H7 (cell line): Measurements from ENCODE around the gene CERS2. TPM values are rescaled to one million over a fixed set of nuclear protein-coding genes. Genes with fewer than 3 reads are reported as not detected.

Source experiments
- DNase-seq: peaks from one replicate; pipeline ENCODE4 v3.0.0; 2012
- H3K27me3 ChIP-seq: 2 replicates; pipeline ENCODE4 v1.6.0; 2011; ENCODE audit warnings: mild to moderate bottlenecking, low read length; ENCODE audit not compliant: control insufficient read depth, insufficient read depth
- H3K36me3 ChIP-seq: replicated peaks from 2 replicates; pipeline ENCODE4 v1.5.1; 2011; ENCODE audit warnings: low read length; ENCODE audit not compliant: control insufficient read depth, insufficient read depth
- H3K4me3 ChIP-seq: 2 replicates; pipeline ENCODE4 v1.5.1; 2011; ENCODE audit warnings: low read depth, mild to moderate bottlenecking, control low read depth, low read length, moderate library complexity; ENCODE audit not compliant: insufficient read depth
- total RNA-seq: library from RNA; depleted of rRNA; stranded (reverse); fragments of >200 nt; shearing (Covaris generic); gene quantifications from 2 replicates; pipeline ENCODE4 v1.2.3, GENCODE V29; 2014

The CERS2 gene
- total RNA-seq, 1 experiment from 2014 or later: 297 TPM

DNA sequence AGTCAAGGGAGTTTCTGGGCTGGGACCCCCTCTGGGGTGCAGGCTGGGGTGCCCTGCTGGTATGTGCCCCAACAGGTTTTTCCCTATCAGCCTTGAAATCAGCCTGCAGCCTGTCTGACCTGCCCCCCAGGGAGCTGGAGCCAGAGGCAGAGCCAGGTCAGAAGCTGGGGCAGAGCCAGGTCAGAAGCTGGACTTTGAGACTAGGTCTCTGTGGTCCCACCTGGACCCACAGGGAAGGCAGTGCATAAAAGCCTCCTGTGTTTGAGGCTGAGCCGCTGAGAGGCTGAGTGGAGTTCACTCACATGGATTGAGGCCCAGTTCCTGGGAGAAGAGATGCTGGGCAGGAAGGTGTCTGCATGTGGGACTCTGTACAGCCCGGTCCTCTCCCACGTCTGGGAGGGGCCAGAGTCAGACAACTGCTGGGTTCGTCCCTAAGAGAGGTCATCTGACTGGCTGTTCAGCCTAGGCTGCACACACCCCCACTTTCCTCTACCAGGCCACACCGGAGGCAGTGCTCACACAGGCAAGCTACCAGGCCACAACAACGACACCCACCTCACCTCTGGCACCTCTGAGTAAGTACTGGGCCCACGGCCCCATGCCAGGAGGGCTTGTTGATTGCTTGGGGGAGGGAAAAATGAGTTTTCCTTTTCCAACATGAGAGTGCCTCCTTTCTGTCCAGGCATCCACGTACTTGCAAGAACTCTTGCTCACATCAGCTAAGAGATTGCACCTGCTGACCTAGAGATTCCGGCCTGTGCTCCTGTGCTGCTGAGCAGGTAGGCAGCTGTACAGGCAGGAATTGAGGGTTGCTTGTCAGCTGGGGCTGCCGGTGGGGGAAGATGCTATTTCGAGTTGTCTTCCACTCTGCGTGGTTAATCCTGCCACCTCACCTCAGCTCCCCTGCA, 7.4 kb upstream of the CERS2 start, which contains the start of gene ANXA9:
TSS of gene ANXA9 (plus strand) at position 488 of the 908 bp plus-strand sequence. CDS start 814 bp downstream, outside the sequence.
- DNase-seq: peak; percentile 63
- H3K36me3 ChIP-seq: no peaks in the 10 kb centered on the region
- no peak within 1 kb of the TSS for H3K4me3 ChIP-seq
- no peaks in the 10 kb centered on the region for H3K27me3 ChIP-seq

DNA sequence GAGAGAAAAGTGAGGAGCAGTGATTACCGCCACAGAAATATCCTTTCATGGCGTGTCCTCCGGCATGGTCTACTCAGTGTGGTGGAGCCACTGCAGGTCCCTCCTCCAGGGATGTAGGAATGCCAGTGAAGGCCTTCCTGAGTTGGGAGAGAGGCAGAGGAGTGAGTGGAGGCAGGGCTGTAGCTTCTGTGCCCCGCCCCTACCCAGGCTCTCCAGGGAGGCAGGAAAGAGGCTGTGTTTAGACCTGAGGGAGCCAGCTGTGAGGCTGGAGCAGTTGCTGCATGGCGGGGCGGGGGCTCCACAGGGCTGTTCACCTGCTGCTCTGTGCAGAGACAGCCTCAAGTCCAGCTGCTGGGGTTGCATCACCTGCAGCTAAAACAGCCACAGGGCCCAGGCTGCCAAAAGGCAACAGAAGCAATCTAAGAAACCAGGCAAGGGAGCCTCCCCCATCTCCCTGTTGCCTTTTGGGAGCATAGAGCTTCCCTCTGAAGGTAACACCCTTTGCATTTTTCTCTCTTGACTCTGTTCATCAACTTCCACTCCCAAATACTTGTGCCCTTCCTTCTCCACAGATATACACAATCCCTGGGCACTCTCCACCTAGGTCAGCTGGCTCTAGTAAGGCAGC, 6.7 kb upstream of the CERS2 start:
- Histone ChIP-seq H3K27me3 (no peaks in the 10 kb centered on the region), H3K36me3 (no peaks in the 10 kb centered on the region), H3K4me3 (no peak overlapping the region)
- DNase-seq: peak; percentile 89

- Histone ChIP-seq H3K36me3 (no peaks in the 10 kb centered on the region), H3K4me3 (no peak overlapping the region), H3K27me3 (no peaks in the 10 kb centered on the region)
- peak; percentile 91 for DNase-seq
Measured at GRCh38 chr1:150979092-150980056, 4.7 kb upstream of the CERS2 start.

DNA sequence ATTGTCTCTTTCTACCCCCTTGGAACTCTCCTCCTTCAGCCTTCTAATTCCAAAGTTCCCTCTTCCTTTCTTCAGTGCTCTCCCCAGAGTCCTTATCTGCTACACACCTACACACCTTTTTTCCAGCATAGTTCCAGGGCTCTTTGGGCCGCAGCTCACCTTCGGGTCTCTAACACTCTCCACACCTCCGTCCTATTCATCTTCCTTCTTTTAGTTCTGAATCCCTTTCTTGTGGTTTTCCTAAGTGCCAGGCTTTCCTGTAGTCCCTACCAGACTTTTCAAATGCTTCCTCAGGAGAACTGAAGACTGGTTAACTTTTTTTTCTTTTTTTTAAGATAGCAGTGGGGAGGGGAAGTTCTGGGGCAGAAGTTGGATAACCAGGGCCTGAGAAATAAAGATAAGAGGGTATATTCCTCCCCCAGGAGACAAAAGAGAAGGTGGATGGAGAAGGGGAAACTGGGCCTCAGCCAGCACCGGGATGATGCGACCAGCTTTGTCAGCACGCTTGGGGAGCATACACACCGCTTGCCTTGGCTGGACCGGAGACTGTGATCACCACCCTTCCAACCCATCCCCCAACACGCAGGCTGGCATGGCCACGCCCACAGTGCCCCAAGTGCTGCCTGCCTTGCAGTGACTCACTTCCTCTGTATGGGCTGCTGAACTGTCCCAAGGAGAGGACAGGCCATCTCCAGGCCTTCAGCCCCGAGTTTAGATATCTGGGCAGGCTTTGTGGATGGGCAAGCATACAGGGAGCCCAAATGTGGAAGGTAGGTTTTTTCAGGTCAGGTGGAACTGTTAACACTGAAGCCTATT, 2.5 kb upstream of the CERS2 start:
- DNase-seq: peak; percentile 56
- Histone ChIP-seq H3K4me3 (no peak overlapping the region), H3K36me3 (no peaks in the 10 kb centered on the region), H3K27me3 (no peaks in the 10 kb centered on the region)

DNA sequence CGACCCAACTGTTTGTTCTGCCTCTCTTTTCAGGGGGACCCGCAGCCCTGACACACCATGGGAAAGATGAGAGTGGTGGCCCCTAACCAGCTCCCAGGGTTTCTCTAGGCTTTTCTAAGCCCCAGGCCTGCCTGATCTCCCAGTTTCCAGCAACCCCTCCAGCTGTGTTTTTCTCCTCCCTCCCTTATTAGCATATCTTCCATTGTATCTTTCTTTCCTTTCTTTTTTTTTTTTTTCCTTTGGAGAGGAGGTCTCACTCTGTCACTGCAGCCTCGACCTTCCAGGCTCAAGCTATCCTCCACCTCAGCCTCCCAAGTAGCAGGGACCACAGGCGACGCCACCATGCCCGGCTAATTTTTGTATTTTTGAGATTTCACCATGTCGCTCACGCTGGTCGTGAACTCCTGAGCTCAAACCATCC, 1.8 kb upstream of the CERS2 start:
- Histone ChIP-seq H3K4me3 (no peak overlapping the region), H3K27me3 (no peaks in the 10 kb centered on the region)
- DNase-seq: peak; percentile 80

GRCh38 chr1:150973836-150974579, 627 bp downstream of the CERS2 start:
- Histone ChIP-seq H3K36me3 (peaks cover 1% of the 10 kb centered on the region), H3K27me3 (no peaks in the 10 kb centered on the region), H3K4me3 (peak overlapping the region; percentile 83)
- peak; percentile 85 for DNase-seq

More for the DNA sequence above, 1.8 kb upstream of the CERS2 start:
- H3K36me3 ChIP-seq: no peaks in the 10 kb centered on the region

DNA sequence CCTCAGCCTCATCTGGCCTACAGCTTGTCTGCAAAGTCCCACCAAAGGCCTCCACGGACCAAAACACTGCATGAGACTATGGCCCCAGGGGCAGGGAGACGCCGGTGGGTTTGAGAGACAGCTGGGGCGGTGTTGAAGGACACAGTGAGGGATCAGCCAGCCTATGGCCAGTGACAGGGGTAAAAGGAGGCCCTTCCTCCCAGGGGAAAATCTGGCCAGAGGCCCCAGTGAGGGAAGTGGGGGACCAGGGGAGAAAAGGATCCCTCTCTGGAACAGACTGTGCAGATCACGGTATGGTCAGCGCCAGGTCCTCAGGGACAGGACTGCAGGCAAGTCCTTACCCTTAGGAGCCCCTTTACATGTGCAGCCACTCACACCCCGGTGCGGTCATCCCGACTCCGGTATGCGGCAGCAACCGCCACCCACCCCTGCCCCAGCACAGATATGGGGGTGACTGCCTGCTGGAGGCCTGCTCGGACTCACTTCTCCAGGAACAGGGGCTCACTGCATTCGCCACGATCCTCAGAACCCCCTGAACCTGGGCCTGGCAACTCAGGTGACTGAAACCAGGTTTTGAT, 1.3 kb downstream of the CERS2 start:
- peak overlapping the region; percentile 83 for H3K4me3 ChIP-seq
- H3K27me3 ChIP-seq: no peaks in the 10 kb centered on the region
- peak; percentile 61 for DNase-seq
- H3K36me3 ChIP-seq: peaks cover 6% of the 10 kb centered on the region

DNA sequence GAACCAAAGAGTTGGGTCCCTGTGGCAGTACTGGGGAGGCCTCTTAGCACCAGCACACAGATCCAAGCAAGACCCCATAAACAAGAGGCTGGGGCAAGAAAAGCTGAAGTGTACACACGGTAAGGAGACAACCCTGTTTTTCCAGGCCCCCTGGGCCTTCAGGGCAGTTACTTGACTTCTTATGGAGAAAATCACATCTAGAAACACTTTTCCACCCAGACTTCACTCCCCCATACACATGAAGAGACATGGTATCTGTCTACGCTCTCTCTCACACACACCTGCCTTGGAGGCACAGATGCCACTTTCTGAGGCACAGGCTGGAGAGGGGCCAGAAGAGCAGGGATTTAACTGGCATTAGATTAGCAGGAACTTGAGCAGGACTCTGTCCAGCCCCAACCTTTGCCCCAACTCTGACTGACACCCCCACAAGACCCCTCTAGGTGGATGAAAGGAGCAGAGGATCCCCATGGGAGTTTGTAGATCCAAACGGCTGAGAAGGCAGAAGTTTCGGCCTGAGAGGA, 2.2 kb downstream of the CERS2 start:
- H3K4me3 ChIP-seq: no peak overlapping the region; the same call in 1 of the 2 replicates
- no peak for DNase-seq
- H3K27me3 ChIP-seq: no peaks in the 10 kb centered on the region
- peaks cover 12% of the 10 kb centered on the region for H3K36me3 ChIP-seq

GRCh38 chr1:150971583-150972416, 2.8 kb downstream of the CERS2 start:
- peak; percentile 70 for DNase-seq
- H3K36me3 ChIP-seq: peaks cover 19% of the 10 kb centered on the region
- no peaks in the 10 kb centered on the region for H3K27me3 ChIP-seq
- H3K4me3 ChIP-seq: no peak overlapping the region

- DNase-seq: peak; percentile 57
- no peak overlapping the region for H3K4me3 ChIP-seq
- peaks cover 26% of the 10 kb centered on the region for H3K36me3 ChIP-seq
Measured at GRCh38 chr1:150970808-150971582, 3.6 kb downstream of the CERS2 start.

DNA sequence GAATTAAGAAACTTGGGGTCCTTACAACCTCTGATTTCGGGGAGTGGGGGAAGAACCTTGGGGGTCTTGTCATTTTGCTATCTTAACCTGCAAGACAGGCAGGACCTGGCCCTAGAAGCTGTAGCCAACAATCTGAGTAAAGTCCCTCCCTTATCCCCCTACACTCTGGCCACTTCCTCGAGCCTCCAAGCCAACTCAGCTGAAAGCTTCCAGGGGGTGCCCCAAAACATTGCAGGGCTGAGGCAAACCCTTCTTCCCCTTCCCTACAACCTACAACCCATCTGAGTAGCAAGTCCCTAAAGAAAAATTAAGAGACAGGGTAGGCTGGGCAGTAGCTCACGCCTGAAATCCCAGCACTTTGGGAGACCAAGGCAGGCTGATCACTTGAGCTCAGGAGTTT, 5.0 kb downstream of the CERS2 start:
- no peak for DNase-seq
- Histone ChIP-seq H3K4me3 (no peak overlapping the region), H3K36me3 (peaks cover 32% of the 10 kb centered on the region), H3K27me3 (no peaks in the 10 kb centered on the region)

More at GRCh38 chr1:150970808-150971582, 3.6 kb downstream of the CERS2 start:
- no peaks in the 10 kb centered on the region for H3K27me3 ChIP-seq
